GM12892 (cell line): Measurements from ENCODE around the gene OTOP2.
A peak's percentile ranks its signal among the peaks of the same experiment; 100 is the strongest.

Experiments
- DNase-seq: peaks from one replicate; pipeline ENCODE4 v3.0.0; 2011; ENCODE audit not compliant: insufficient read length
- FAIRE-seq: peaks from 2 replicates; lab custom pipeline; 2011; peaks lifted over from hg19 to GRCh38; lab: Jason Lieb, UNC
- POLR2A ChIP-seq: IDR thresholded peaks from 2 replicates; pipeline ENCODE4 v1.6.1; 2011; ENCODE audit warnings: low read depth, low read length, control low read depth
- POLR2AphosphoS5 ChIP-seq: IDR thresholded peaks from 2 replicates; pipeline ENCODE4 v1.6.1; 2011; ENCODE audit warnings: low read depth, low read length, control low read depth
- TAF1 ChIP-seq: IDR thresholded peaks from 2 replicates; pipeline ENCODE4 v1.6.1; 2011; ENCODE audit warnings: low read depth, mild to moderate bottlenecking, control low read depth, low read length, borderline replicate concordance

Gene OTOP2

DNA sequence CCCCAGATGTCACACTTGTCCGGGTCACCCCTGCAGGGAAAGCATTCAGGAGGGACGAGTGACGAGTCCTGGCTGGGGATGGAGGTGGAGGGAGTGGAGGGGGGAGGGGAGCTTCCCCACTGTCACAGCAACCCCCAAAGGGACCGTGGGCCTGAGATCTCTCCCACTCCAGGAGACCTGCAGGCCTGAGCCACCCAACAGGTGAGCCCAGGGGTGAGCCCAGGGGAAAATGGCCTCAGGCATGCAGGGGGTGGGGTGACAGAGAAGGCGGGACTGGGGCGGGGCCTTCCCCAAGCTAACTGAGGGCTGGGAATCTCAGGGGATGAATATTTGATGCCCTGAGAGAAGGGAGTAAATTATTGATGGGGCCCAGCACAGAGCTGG is 3.4 kb upstream of the OTOP2 start:
- no peak for DNase-seq

DNA sequence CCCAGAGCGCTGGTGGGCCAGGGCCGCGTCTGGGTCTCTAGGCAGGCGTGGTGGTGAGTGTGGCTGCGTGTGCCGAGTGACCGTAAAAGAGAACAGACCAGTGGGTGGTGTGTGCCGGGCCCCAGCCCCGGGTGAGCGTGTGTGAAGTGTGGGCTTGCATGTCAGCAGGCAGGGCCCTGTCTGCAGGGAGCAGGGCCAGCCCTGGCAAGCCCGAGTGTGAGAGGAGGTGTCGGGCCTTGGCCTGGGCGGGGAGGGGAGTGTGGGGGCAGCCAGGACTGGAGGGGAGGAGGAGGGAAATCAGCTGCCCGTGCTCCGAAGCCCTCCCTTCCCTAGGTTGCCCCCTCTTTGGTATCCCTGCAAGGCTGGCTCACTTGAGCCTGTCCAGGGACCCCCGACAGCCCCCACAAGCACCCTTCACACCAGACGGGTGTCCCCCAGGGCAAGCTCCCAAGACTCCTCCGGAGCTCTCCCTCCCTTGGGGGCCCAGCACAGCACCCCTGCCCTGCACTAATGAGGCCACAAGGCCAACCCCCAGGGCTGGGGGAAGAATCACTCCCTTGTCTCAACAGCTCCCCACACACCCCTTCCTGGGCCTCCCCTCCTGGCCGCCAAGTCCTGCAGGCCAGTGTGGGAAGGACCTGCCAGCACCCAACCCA is 2.9 kb upstream of the OTOP2 start:
- FAIRE-seq, result no peak
- TF ChIP-seq TAF1 (no peak), POLR2A (no peak), POLR2AphosphoS5 (no peak)

More for the DNA sequence above, 3.4 kb upstream of the OTOP2 start:
- TF ChIP-seq TAF1 (no peak), POLR2A (no peak), POLR2AphosphoS5 (no peak)
- no peak for FAIRE-seq

DNA sequence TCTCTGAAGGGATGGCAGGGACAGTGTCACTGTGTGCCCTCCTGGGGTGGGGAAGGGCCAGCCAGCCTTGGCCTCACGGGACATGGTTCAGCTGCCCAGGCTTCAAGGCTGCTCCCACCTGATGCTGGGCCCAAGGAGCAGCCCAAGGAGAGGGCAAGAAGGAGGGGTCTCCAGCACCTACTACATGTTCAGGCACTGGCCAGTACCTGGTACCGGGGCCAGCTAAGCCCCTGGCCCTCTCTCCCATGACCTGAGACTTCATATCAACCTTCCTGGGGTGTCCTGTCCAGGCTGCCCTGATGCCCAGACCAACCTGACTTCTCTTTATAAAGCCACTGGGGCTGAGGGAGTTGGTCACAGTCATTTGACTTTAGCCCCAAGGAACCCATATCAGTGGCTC is 2.3 kb upstream of the OTOP2 start:
- DNase-seq, result no peak
- FAIRE-seq, result no peak
- TF ChIP-seq POLR2A (no peak), TAF1 (no peak), POLR2AphosphoS5 (no peak)

More for the DNA sequence above, 2.9 kb upstream of the OTOP2 start:
- no peak for DNase-seq

DNA sequence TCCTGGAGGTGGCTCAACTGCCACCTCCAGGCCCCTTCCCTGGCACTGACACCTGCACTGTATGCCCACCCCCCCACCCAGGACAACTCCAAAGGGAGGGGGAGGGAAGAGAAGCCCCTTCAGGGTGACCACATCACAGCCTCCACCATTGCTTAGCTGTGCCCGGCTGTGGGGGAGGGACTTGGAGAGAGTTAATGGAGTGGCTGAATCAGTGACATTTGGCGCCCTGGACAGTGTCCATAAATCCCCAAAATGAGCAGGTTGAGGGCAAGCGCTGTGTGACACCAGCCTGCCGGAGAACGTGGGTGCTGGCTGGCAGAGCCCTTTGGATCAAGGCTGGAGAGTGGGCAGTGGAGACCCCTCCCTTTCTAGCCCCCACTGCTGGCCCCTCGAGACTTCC is 1.9 kb upstream of the OTOP2 start:
- TF ChIP-seq POLR2AphosphoS5 (no peak), POLR2A (no peak), TAF1 (no peak)
- DNase-seq, result no peak
- FAIRE-seq, result no peak

DNA sequence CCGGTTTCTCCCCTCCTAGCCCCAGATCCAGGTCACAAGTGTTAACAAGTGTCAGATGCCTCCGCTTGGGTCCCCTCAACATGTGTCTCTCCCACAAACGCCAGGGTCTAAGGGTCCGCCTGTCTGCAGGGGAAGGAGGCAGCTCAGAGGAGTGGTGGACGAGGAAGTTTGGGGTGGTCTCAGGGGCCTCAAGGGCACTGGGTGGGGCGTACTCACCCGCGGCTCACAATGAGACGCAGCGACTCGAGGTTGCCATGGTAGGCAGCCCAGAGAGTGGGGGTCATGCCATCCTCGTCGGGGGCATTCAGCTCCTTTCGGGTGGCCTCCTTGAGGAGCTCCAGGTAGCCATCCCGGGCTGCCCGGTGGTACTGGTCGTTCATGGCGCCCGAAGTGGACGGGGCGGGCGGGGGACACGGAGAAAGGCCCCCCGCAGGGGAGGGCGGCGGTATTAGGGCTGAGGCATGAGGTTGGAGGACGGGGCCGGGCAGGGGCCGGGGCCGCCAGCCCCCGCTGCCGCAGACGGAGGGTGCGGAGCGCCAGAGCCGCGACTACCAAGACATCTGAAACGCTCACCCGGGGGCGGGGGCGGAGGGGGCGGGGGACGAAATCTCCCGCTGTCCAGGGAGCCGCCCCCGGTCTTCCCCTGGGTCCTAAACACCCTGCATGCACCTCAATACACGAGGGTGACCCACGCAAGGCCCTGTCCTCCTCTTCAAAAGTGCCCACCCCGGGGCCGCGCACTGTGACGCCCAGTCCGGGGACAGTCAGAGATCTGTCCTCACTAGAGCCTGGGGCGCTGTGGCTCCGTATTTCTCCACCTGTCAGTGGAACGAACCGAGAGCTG is 1.2 kb upstream of the OTOP2 start, which contains the start of gene USH1G:
USH1G (minus strand) TSS at position 562 of the 844 bp plus-strand sequence; CDS start at position 380, 182 bp downstream.
- DNase-seq, result no peak
- no peak for FAIRE-seq
- TF ChIP-seq POLR2AphosphoS5 (no peak), TAF1 (no peak), POLR2A (no peak)

DNA sequence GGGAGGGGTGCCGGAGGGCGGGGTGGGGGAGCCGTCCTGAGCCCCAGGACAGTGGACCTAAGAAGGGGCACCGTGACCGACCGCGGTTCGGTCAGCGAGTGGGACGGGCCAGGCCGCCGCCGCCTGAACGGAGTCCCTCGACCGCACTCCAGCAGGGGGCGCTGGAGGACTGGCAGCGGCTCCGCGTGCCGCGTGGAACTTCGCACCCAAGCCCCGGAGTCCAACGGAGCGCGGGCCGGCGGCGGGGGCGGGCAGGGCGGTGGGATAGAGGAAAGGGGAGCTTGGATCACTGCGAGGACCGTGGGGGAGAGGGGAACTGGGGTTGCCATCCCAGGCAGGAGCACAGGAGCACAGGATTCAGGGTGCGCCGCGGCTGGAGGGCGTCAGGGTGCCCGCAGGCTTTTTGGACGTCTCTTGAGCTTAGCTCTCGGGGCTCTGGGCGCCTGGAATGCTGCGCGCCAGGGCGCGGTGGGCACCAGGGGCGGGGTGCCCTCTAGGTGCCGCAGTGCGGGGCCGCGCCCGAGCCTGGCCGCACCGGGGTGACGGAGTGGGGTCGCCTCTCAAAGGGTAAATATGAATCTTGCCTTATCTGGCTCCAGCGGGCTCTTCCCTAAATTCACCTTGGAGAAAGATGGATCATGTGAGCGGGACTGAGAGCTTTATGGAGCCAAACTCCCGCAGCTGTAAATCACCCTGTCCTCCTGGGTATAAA is 379 bp upstream of the OTOP2 start:
- TF ChIP-seq TAF1, result no peak
- TF ChIP-seq POLR2A, result no peak
- TF ChIP-seq POLR2AphosphoS5, result no peak
- FAIRE-seq, result no peak

DNA sequence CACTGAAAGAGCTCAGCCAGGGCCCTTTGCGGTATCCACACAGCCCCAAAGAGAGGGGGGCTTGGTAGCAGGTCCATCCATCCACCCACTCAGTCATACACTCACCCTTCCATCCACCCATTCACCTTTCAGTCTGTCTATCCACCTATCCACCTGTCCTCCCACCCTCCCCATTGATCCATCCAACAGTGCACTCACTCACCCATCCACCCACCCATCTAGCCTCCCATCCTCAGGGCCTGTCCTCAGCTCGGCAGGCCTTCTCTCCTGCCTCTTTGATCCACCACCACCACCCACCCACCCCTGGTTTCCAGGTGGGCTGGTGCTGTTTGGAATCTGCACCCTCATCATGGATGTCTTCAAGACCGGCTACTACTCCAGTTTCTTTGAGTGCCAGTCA is 1.2 kb downstream of the OTOP2 start:
- DNase-seq, result no peak
- FAIRE-seq, result no peak

More for the DNA sequence above, 379 bp upstream of the OTOP2 start:
- peak; percentile 94 for DNase-seq

DNA sequence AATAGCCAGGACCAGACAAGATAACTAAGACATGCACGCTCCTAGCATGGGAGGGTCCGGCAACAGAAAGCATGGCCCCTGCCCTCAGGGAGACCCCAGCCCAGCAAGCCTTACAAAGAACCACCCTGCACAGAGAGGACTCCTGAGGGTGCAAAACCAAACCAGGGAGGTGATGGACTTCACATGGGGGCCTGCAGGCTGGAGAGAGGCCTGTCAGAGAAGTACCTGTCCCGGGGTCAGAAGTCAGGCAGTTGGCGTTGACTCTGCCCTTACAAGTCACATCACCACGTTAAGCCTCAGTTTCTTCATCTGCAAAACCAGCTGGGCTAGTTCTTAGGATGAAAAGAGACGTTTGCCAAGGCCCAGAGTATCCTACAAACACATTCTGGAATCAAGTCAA is 4.7 kb downstream of the OTOP2 start:
- FAIRE-seq (no peak), DNase-seq (no peak)
- TF ChIP-seq POLR2AphosphoS5, result no peak
- no peak for TF ChIP-seq TAF1
- no peak for TF ChIP-seq POLR2A

More for the DNA sequence above, 1.2 kb downstream of the OTOP2 start:
- TF ChIP-seq POLR2A (no peak), POLR2AphosphoS5 (no peak), TAF1 (no peak)

DNA sequence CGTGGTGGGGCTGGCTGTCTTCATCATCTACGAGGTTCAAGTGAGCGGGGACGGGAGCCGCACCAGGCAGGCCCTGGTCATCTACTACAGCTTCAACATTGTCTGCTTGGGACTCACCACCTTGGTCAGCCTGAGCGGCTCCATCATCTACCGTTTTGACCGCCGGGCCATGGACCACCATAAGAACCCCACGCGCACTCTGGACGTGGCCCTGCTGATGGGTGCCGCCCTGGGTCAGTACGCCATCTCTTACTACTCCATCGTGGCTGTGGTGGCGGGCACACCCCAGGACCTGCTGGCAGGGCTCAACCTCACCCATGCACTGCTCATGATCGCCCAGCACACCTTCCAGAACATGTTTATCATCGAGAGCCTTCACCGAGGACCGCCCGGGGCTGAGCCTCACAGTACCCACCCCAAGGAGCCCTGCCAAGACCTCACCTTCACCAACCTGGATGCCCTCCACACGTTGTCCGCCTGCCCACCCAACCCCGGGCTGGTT is 6.5 kb downstream of the OTOP2 start:
- FAIRE-seq, result no peak
- no peak for TF ChIP-seq POLR2AphosphoS5
- TF ChIP-seq POLR2A, result no peak
- TF ChIP-seq TAF1, result no peak
- DNase-seq, result no peak

DNA sequence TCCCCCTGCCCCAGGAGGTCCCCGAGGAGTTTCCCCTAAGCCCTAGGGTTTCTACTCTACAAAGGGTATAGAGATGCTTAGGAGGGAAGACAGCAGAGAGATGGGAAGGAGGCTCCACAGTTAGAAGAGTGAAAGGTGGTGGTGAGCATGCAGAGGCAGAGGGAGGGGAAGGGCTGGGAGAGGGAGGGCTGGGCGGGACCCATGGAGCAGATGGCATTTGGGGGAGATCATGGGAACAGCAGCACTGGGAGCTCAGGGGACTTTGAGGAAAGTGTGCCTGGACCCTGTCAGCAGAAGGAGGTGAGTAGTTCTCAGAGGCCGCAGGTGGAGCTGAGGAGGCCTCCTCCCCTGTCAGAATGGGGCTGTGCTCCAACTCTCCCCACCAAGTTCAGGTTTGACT is 11.0 kb downstream of the OTOP2 start:
- FAIRE-seq (no peak), DNase-seq (no peak)
- TF ChIP-seq POLR2A, result no peak
- no peak for TF ChIP-seq TAF1
- TF ChIP-seq POLR2AphosphoS5, result no peak

DNA sequence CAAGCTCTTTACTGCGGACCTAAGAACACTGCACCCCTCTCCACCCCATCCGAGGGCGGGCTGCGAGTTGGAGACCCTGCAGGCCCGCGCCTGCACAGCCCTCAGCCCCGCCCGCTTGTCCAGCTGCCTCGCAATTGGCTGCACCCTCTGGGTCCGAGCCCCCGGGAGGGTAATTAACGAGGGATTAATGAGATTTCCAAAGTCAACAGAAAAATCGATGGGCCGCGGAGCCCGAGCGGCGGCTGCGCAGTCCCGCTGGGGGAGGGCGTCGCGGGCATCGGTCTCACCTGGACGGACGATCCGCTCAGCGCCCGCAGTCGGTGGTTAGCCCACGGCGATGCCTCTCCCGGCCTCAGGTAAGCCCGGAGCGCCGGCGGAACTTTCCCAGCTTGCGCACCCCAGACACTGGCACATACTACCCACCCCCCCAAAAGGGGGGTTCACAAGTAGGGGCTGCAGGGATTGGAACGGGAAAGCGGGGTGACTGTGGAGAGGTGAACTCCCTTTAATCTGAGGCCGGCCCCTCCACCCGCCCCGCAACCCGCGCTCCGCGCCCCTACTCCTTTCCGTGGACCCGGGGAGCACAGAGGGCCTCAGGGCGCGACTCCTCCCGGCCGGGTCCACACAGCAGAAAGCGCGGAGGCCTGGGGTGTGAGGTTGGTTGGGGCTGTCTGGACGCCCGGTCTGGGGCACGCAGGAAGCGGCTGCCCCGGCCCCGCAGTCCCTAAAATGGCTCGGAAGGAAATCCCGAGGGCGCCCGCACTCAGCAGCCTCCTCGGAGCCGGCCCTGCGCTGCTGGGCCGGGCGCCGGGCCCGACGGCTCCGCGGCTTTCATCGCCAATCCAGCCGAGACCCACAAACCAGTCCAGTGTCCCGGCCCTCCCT is 11.8 kb downstream of the OTOP2 start, which contains the start of gene OTOP3:
OTOP3 (plus strand) TSS at position 314 of the 885 bp plus-strand sequence; CDS start at position 338, 24 bp downstream.
- DNase-seq, result no peak
- TF ChIP-seq POLR2A, result no peak
- TF ChIP-seq TAF1, result no peak
- no peak for TF ChIP-seq POLR2AphosphoS5
- FAIRE-seq, result no peak
